SU-DHL-6 (cell line): ENCODE data around the gene ZNF280B.

Experiments used
- H2AFZ ChIP-seq: fragments of 200-600 bp; sonication (generic); 2 replicates; pipeline ENCODE4 v1.6.1; 2014; ENCODE audit warnings: low read depth, mild to moderate bottlenecking, moderate library complexity, mixed read lengths, antibody characterized with exemption, low read length; ENCODE audit not compliant: severe bottlenecking
- H3F3A ChIP-seq: fragments of 200-600 bp; shearing (Covaris generic); 2 replicates; pipeline ENCODE4 v1.6.0; 2016; ENCODE audit warnings: antibody characterized with exemption, mild to moderate bottlenecking; ENCODE audit not compliant: insufficient read depth
- H3K27ac ChIP-seq: fragments of 200-600 bp; sonication (generic); 2 replicates; pipeline ENCODE4 v1.5.1; 2016; ENCODE audit warnings: low read depth, mild to moderate bottlenecking, low read length, moderate library complexity, mixed read lengths
- H3K27me3 ChIP-seq: fragments of 200-600 bp; sonication (generic), shearing (Covaris generic); 2 replicates; pipeline ENCODE4 v1.6.0; 2014; ENCODE audit warnings: mild to moderate bottlenecking, low read length
- H3K36me3 ChIP-seq: fragments of 200-600 bp; sonication (generic); 2 replicates; pipeline ENCODE4 v1.6.1; 2014; ENCODE audit warnings: mild to moderate bottlenecking, low read length, mixed read lengths
- H3K4me2 ChIP-seq: fragments of 300-600, 200-600 bp; shearing (Covaris generic), sonication (generic); 2 replicates; pipeline ENCODE4 v1.6.0; 2014; ENCODE audit warnings: low read length, low read depth, mild to moderate bottlenecking; ENCODE audit not compliant: poor library complexity, severe bottlenecking
- H3K4me3 ChIP-seq: fragments of 200-600 bp; sonication (generic); 2 replicates; pipeline ENCODE4 v1.5.1; 2014; ENCODE audit warnings: antibody characterized with exemption, low read length, mild to moderate bottlenecking, mixed read lengths; ENCODE audit not compliant: insufficient read depth, poor library complexity, severe bottlenecking
- H3K79me2 ChIP-seq: fragments of 200-600 bp; sonication (generic); 2 replicates; pipeline ENCODE4 v1.6.1; 2014; ENCODE audit warnings: mild to moderate bottlenecking, low read length, moderate library complexity; ENCODE audit not compliant: insufficient read depth
- H3K9ac ChIP-seq: fragments of 200-600 bp; sonication (generic); 2 replicates; pipeline ENCODE4 v1.7.0; 2014; ENCODE audit warnings: mild to moderate bottlenecking, low read length
- H3K9me2 ChIP-seq: fragments of 200-600 bp; sonication (generic); replicated peaks from 2 replicates; pipeline ENCODE4 v1.6.1; 2014; ENCODE audit warnings: low read length; ENCODE audit not compliant: insufficient read depth
- H3K9me3 ChIP-seq: fragments of 200-600 bp; sonication (generic); 2 replicates; pipeline ENCODE4 v1.6.1; 2014; ENCODE audit warnings: low read length, mixed read lengths; ENCODE audit not compliant: insufficient read depth
- H4K20me1 ChIP-seq: fragments of 200-600 bp; sonication (generic); 2 replicates; pipeline ENCODE4 v1.6.1; 2014; ENCODE audit warnings: low read depth, mild to moderate bottlenecking, antibody characterized with exemption, low read length, moderate library complexity, mixed read lengths
- CTCF ChIP-seq: fragments of 200-600 bp; sonication (generic); IDR thresholded peaks from one replicate; pipeline ENCODE4 v1.5.1; 2017; ENCODE audit warnings: antibody characterized with exemption, mild to moderate bottlenecking, low read length, moderate library complexity; ENCODE audit not compliant: insufficient read depth, poor library complexity, severe bottlenecking
- EZH2phosphoT487 ChIP-seq: fragments of 200-600 bp; sonication (generic), shearing (Covaris generic); conservative IDR thresholded peaks from 2 replicates; pipeline ENCODE4 v1.6.1; 2018; ENCODE audit warnings: mild to moderate bottlenecking, antibody characterized with exemption, low read length, moderate library complexity, mixed read lengths

Gene ZNF280B

GRCh38 chr22:22527312-22527711 is 18.8 kb upstream of the ZNF280B start:
- Histone ChIP-seq H3K9me3 (no peaks in the 10 kb centered on the region), H3K4me3 (no peak overlapping the region), H3K36me3 (no peaks in the 10 kb centered on the region), H3K27ac (no peak overlapping the region), H3K9ac (no peak overlapping the region), H2AFZ (no peak overlapping the region), H3F3A (no peaks in the 10 kb centered on the region), H3K79me2 (no peaks in the 10 kb centered on the region), H3K27me3 (no peaks in the 10 kb centered on the region), H3K4me2 (no peak overlapping the region), H4K20me1 (no peaks in the 10 kb centered on the region), H3K9me2 (no peaks in the 10 kb centered on the region)
- no peak for TF ChIP-seq EZH2phosphoT487
- no peak for TF ChIP-seq CTCF

DNA sequence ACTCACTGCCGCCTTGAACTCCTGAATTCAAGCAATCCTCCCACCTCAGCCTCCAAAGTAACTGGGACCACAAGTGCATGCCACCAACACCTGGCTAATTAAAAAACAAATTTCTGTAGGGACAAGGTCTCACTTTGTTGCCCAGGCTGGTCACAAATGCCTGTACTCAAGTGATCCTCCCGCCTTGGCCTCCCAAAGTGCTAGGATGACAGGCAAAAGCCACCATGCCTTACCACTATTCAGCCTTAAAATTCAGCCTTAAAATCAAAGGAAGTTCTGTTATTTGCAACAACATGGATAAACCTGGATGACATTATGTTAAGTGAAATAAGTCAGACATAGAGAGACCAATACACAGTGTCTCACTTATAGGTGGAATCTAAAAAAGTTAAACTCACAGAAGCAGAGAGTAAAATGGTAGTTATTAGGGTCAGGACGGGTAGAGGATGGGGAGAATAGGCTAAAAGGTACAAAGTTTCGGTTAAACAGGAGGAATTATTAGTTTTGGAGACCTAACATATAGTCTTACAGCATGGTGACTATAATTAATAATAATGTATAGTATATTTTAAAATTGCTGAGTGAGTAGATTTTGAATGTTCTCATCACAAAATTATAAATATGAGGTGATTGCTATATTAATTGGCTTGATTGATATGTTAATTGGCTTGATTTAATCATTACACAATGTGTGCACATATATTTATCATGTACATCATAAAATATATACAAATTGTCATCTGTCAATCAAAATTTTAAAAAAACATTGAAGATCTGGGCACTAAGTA is 17.8 kb upstream of the ZNF280B start:
- TF ChIP-seq EZH2phosphoT487: no peak
- TF ChIP-seq CTCF: no peak
- Histone ChIP-seq H2AFZ (no peak overlapping the region), H3K9ac (no peak overlapping the region), H4K20me1 (no peaks in the 10 kb centered on the region), H3K9me2 (no peaks in the 10 kb centered on the region), H3K4me2 (no peak overlapping the region), H3K27ac (no peak overlapping the region), H3K4me3 (no peak overlapping the region), H3K27me3 (no peaks in the 10 kb centered on the region), H3K36me3 (no peaks in the 10 kb centered on the region), H3F3A (no peaks in the 10 kb centered on the region), H3K9me3 (no peaks in the 10 kb centered on the region), H3K79me2 (no peaks in the 10 kb centered on the region)

GRCh38 chr22:22523494-22523893 is 15.0 kb upstream of the ZNF280B start:
- H2AFZ ChIP-seq: no peak overlapping the region
- no peaks in the 10 kb centered on the region for H3F3A ChIP-seq
- no peaks in the 10 kb centered on the region for H3K9me2 ChIP-seq
- H4K20me1 ChIP-seq: no peaks in the 10 kb centered on the region
- no peak overlapping the region for H3K9ac ChIP-seq
- H3K36me3 ChIP-seq: no peaks in the 10 kb centered on the region
- H3K9me3 ChIP-seq: no peaks in the 10 kb centered on the region
- H3K79me2 ChIP-seq: no peaks in the 10 kb centered on the region
- H3K27ac ChIP-seq: no peak overlapping the region
- no peak overlapping the region for H3K4me2 ChIP-seq
- TF ChIP-seq EZH2phosphoT487 (no peak), CTCF (no peak)
- no peak overlapping the region for H3K4me3 ChIP-seq
- H3K27me3 ChIP-seq: no peaks in the 10 kb centered on the region
